GM21529 (cell line): Measurements from ENCODE around the gene ISG15.

Source experiments
- ATAC-seq: cut with Tn5 transposase; IDR thresholded peaks from one replicate; pipeline ENCODE4 v1.9.1; 2021; ENCODE audit not compliant: unreplicated experiment

ISG15 gene

DNA sequence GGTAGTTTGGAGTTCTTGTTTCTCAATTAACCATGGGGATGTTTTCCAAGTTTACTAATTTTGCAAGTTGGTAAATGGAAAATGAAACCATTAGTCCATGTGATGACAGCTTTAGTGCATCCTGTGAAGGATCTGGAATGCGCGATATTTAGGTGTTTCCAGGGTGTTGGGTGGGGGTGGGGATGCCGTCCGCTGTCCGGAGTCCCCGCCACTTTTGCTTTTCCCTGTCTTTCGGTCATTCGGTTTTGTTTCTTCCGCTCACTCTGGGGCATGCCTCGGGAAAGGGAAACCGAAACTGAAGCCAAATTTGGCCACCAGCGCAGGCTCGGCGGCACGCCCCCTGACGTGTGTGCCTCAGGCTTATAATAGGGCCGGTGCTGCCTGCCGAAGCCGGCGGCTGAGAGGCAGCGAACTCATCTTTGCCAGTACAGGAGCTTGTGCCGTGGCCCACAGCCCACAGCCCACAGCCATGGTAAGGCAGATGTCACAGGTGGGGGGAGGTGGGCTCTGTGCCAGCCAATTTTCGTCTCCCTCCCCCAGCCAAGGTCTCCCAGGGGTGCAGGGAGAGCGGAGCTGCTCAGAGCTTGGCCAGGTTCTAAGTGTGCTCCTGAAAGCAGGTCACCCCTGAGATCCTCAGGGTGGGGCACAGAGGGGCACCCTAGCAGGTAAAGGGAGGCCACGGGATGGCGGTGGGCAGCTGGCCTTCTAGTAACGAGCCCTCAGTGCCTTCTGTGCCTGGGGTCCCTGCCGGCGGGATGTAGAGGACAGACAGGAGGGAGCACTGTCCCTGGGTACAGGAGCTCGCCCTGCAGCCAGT, at the start of gene ISG15:
Gene ISG15, plus strand, starts transcription at position 393 of the 817 bp plus-strand sequence. Its CDS starts 77 bp downstream, at position 470.
- ATAC-seq, result peak; percentile 85

DNA sequence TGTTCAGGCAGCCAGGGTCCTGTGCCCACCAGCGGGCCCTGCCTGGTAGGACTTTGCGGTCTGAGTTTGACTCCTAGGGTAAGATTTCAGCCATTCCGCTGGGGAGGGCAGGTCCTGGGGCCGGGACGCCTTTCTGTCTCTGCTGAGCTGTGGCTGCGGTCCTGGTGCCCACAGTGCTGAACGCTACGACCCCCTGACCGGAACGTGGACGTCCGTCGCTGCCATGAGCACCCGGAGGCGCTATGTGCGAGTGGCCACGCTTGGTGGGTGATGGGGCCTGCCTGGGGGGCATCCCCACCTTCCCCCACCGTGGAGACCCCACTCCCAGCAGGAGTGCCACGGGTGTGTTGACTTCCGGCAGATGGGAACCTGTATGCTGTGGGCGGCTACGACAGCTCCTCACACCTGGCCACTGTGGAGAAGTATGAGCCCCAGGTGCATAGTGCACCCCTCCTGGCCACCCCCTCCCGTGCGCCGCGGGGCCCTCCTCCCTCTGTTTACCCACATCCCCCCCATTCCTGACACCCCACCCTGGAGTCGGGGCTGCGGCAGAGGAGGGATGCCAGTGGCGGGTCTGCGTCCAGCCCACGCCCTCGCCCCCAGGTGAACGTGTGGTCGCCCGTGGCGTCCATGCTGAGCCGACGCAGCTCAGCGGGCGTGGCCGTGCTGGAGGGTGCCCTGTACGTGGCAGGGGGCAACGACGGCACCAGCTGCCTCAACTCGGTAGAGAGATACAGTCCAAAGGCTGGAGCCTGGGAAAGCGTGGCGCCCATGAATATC, 49.4 kb upstream of the ISG15 start:
- ATAC-seq, result no peak

GRCh38 chr1:964691-965525, 48.4 kb upstream of the ISG15 start:
- no peak for ATAC-seq

DNA sequence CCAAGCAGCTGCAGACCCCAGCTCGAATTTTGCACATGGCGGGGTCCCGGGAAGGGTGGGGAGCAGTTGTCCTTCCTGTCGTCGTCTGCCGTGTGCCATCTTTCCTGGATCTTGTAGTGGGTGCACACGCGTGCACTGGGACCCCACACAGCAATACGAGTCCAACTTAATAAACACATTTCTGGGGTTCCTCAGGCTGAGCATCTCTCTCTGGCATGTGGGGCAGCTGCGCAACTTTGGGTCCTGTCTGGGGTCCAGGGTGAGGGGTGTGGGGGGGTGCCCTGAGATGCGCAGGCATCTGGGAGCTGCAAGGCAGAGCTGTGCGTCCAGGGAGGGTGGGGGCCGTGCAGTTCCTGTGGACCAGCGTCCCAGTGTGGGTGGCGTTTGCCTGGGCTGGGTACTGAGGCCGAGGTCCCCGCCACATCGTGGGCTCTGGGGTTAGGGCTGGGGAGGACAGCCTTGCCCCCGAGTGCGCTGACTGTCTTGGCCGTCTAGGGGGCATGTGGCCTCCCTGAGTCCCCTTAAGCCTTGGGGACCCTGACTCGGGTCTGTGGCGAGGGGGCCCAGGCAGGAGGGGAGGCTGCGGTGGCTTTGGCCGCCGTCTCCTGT, 47.7 kb upstream of the ISG15 start:
- no peak for ATAC-seq

DNA sequence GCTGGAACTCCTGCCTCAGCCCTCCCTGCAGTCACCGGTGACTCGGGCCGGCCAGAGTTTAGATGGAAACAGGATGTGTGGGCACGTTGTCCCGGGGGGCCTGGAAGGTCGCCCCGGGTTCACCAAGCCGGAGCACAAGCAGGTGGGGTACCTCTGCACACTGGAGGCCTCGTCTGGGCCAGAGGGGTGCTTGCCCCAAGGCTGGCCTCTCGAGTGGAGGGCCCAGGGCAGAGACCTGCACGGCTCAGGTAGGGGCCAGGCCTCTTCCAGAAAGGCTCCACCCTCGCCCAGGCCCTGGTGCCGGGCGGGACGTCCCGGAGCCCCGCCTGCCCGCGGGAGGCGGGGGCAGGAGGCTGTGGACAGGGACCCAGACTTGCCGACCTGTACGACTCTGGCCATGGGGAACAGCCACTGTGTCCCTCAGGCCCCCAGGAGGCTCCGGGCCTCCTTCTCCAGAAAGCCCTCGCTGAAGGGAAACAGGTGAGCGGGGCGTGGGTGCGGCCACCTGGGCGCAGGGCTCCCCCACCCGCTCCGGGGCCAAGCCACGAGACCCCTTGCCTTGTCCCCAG, 47.1 kb upstream of the ISG15 start, which contains the start of gene PLEKHN1:
Gene PLEKHN1, plus strand, starts transcription at position 348 of the 569 bp plus-strand sequence. Its CDS starts 50 bp downstream, at position 398.
- ATAC-seq, result peak; percentile 29

- peak; percentile 82 for ATAC-seq
Measured at GRCh38 chr1:966704-967300, 46.5 kb upstream of the ISG15 start.

- no peak for ATAC-seq
Measured at GRCh38 chr1:967466-968343, 45.6 kb upstream of the ISG15 start.

DNA sequence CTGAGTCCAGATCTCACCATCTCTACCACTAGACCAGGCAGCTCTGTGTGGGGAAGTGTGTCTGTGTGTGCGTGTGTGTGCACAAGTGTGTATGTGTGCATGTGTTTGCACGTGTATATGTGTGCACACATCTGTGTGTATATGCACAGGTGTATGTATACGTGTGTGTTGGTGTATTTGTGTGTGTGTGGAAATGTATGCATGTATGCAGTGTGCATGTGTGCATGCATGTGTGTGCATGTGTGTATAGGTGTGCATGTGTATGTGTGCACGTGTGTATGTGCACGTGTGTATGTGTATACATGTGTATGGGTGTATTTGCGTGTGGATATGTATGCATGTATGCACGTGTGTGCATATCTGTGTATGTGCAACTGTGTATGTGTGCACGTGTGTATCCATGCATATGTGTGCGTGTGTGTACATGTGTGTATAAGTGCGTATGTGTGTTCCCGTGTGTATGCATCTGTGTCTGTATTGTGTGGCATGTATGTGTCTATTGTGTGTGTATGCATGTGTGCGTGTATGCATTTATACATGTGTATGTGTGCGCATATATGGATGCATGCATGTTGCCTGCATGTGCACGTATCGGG, 43.9 kb upstream of the ISG15 start:
- ATAC-seq, result no peak

GRCh38 chr1:970242-970972, 42.9 kb upstream of the ISG15 start:
- no peak for ATAC-seq

DNA sequence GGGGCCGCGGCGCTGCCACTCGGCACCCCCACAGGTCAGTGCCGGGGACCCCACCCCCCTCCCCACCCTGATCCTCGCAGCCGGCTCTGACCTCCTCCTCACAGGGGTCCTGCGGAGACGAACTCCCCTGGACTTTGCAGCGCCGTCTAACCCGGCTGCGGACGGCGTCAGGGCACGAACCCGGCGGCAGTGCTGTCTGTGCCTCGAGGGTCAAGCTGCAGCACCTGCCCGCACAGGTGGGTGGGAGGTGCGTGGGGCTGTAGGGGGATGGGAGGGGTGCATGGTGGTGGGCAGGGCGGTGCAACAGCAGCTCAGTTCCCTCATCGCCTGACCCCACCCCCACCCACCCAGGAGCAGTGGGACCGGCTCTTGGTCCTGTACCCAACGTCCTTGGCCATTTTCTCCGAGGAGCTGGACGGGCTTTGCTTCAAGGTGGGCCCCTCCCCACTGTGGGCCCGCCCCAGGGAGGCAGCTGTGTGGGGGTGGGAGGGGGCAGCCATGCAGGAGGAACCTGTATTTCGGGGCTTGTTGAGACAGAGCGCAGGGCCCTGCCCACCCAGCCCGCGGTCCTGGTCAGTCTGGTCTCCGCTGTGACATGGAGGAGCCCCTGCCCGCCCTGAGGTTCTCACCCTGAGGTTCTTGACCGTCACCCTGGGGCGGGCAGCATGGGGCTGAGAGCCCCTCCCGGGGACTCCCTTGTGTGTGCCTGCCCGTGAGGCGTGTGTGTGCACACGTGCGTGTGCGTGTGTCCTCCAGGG, 42.1 kb upstream of the ISG15 start:
- ATAC-seq, result no peak

DNA sequence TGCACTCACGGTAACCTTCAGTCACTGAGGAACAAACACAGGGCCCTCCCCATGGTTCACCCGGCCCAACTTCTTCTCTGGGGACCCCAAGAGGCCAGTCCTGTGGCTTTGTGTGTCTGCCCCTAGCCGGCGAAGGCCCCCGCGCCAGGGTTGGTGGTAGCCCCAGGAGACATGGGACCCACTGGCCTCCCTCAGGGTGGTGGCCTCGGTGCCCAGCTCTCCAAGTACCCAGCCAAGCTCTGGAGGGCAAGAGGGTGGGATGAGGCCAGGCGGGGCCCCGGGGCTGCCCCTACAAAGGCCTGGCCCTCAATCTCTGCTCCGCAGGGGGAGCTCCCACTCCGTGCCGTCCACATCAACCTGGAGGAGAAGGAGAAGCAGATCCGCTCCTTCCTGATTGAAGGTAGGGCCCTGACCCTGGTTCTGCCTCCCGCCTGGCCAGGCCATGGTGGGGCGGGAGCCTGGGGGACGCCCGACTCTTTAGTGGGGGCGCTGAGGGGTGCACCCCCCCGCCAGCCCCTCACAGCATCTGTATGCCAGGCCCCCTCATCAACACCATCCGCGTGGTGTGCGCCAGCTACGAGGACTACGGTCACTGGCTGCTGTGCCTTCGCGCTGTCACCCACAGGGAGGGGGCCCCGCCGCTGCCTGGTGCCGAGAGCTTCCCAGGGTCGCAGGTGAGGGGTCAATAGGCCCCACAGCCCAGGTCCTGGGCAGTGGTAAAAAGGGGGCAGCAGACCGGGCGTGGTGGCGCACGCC, 41.4 kb upstream of the ISG15 start:
- no peak for ATAC-seq

DNA sequence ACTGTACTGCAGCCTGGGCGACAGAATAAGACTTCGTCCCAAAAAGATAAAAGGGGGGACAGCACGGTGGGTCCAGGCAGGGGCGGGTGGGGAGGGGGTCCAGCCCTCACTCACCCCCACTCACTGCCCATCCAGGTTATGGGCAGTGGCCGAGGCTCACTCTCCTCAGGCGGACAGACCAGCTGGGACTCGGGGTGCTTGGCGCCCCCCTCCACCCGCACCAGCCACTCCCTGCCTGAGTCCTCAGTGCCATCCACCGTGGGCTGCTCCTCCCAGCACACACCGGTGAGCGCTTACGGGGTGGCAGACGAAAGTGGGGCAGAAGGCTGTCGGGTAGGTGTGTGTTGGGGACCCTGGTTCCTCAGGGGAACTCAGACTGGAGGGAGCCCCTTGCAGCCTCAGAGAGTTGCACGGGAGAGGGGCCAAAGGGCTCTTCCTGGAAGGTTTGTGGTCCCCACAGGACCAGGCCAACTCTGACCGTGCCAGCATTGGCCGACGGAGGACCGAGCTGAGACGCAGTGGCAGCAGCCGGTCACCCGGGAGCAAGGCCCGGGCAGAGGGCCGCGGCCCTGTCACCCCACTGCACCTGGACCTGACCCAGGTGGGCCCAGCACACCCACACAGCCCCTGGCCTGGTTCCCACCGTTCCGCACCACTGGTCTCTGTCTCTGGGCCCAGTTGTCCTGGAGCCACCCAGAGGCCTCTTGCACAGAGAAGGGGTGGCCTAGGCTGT, 40.4 kb upstream of the ISG15 start:
- ATAC-seq, result no peak

DNA sequence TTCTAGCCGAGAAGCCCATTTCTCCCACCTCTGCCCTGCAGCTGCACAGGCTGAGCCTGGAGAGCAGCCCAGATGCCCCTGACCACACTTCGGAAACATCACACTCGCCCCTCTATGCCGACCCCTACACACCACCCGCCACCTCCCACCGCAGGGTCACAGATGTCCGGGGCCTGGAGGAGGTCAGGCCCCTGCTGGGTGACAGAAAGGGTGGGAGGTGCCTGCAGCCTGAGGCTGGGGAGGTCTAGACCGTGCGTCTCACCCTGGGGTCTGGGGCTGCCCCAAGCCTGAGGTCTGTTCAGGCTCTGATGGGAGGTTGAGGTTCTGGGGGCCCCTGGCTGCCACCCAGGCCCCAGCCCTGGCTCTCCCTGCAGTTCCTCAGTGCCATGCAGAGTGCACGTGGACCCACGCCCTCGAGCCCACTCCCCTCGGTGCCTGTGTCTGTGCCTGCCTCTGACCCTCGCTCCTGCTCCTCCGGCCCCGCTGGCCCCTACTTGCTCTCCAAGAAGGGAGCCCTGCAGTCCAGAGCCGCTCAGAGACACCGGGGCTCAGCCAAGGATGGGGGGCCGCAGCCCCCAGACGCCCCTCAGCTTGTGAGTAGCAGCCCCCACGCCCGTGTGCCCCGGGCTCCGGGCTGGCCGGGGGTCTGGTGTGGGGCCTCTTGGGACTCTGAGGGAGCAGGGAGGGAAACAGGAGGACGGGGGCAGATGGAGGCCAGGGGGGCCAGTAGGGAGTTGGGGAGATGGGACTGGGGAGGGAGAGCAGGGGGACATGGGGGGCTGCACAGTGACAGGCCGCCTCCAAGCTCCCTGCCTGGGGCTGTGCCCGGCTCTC, 39.6 kb upstream of the ISG15 start:
- ATAC-seq, result no peak

DNA sequence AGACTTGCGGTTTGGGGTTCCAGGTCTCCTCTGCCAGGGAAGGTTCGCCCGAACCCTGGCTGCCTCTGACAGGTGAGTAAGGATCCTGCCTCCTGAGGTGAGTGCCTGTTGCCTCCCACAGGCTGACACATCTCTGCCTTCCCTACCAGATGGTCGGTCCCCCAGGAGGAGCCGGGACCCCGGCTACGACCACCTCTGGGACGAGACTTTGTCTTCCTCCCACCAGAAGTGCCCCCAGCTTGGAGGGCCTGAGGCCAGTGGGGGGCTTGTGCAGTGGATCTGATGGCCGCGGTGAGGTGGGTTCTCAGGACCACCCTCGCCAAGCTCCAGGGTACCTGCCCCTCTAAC, 39.0 kb upstream of the ISG15 start:
- ATAC-seq, result no peak

DNA sequence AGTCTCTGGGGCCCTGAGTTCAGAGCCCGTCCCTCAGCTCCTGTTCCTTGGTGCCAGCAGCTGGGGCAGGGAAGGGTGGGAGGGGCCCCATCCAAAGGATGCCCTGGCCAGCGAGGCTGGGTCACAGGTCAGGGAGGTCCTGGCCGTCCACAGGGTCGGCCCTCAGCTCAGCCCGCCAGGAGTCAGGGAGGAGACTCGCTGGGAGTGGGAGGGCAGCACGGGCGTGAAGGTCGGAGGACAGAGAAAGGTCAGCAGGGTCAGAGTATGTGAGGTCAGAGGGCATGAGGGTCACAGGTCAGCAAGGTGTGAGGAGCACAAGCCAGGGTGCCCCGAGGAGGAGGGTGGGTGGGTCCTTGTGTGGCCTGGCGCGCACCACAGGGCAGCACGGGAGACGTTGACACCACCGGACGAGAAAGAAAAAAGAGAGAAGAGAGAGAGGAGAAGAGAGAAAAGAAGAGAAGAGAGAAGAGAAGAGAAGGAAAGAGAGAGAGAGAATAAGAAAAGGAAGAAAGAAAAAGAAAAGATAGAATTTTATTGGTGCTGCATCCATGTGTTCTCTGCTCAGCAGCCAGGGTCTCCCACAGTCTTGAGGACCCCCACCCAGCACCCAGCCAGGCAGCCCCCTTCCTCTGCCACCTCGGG, 38.5 kb upstream of the ISG15 start:
- no peak for ATAC-seq
